CD4-positive, alpha-beta T cell (primary cell): ENCODE measurements around the gene ITPRID2. TPM values are rescaled to one million over a fixed set of nuclear protein-coding genes. Genes with fewer than 3 reads are reported as not detected.

Experiments used
- ATAC-seq: fragments of 200-7000 bp; cut with Tn5 transposase; one replicate; pipeline ENCODE4 v1.10.0; 2022; ENCODE audit warnings: mild to moderate bottlenecking; ENCODE audit not compliant: poor library complexity
- CTCF ChIA-PET: fragments of 350-600 bp; sonication (Branson Sonifier 250); formaldehyde crosslinking; loops from one replicate; lab custom pipeline; 2021; ENCODE audit warnings: antibody characterized with exemption, inconsistent platforms; lab: Charles Lee
- POLR2A ChIA-PET: fragments of 350-600 bp; sonication (Branson Sonifier 250); formaldehyde crosslinking; loops from one replicate; lab custom pipeline; 2021; ENCODE audit warnings: antibody characterized with exemption, inconsistent platforms; lab: Charles Lee
- DNase-seq, 14 experiments: peaks; one replicate each; pipeline ENCODE4 v3.0.0-alpha.2; 2013 to 2020; ENCODE audit warnings: mixed read lengths in 2 of 14
- H3K27ac ChIP-seq, 2 donors: one replicate each; pipeline versions ENCODE4 v1.5.1 to v1.7.0; 2013; ENCODE audit warnings: low read length in 2 of 2, low read depth in 1 of 2, mild to moderate bottlenecking in 1 of 2
- H3K27me3 ChIP-seq, 2 experiments: 1 replicate in 1 of 2; 2 replicates in 1 of 2; pipeline versions ENCODE4 v1.6.1 to v1.7.0; 2013; ENCODE audit warnings: low read length in 2 of 2, control low read depth in 1 of 2, mild to moderate bottlenecking in 1 of 2, moderate library complexity in 1 of 2; ENCODE audit not compliant: insufficient read depth in 2 of 2, control insufficient read depth in 1 of 2
- H3K36me3 ChIP-seq: one replicate; pipeline ENCODE4 v1.6.1; 2013; ENCODE audit warnings: low read length, control low read depth; ENCODE audit not compliant: insufficient read depth
- H3K4me1 ChIP-seq: one replicate; pipeline ENCODE4 v1.6.1; 2013; ENCODE audit warnings: low read length, control low read depth; ENCODE audit not compliant: insufficient read depth
- H3K4me3 ChIP-seq: one replicate; pipeline ENCODE4 v1.5.1; 2013; ENCODE audit warnings: mild to moderate bottlenecking, low read length, moderate library complexity
- H3K9me3 ChIP-seq, 2 experiments: 1 replicate in 1 of 2; 2 replicates in 1 of 2; pipeline versions ENCODE4 v1.6.1 to v1.7.0; 2013; ENCODE audit warnings: low read length in 2 of 2, mild to moderate bottlenecking in 2 of 2, control low read depth in 1 of 2, moderate library complexity in 1 of 2; ENCODE audit not compliant: control insufficient read depth in 1 of 2, insufficient read depth in 1 of 2
- H3K27ac Mint-ChIP-seq: one replicate; pipeline ENCODE4 v1.8.0; 2020; ENCODE audit warnings: mixed read lengths
- H3K27me3 Mint-ChIP-seq: one replicate; pipeline ENCODE4 v1.8.0; 2021; ENCODE audit warnings: mixed read lengths
- H3K36me3 Mint-ChIP-seq: one replicate; pipeline ENCODE4 v1.8.0; 2021; ENCODE audit warnings: low read depth, mixed read lengths
- H3K4me1 Mint-ChIP-seq: one replicate; pipeline ENCODE4 v1.8.0; 2021; ENCODE audit warnings: low read depth, mixed read lengths
- H3K4me3 Mint-ChIP-seq: one replicate; pipeline ENCODE4 v1.8.0; 2020; ENCODE audit warnings: mild to moderate bottlenecking, mixed read lengths
- H3K9me3 Mint-ChIP-seq: one replicate; pipeline ENCODE4 v1.8.0; 2020; ENCODE audit warnings: mixed read lengths
- CTCF ChIP-seq: fragments of 200-600 bp; IDR thresholded peaks from one replicate; pipeline ENCODE4 v1.8.0; 2022; ENCODE audit warnings: antibody characterized with exemption, mild to moderate bottlenecking
- intact Hi-C, 2 experiments: fragments of 100-400 bp; cut with DNase I in 1 of 2; cut with micrococcal nuclease in 1 of 2; formaldehyde crosslinking; loops; one replicate each; pipeline versions ENCODE4 v1.15.1 to v1.9.0; 2023 to 2025; cut with DNase I, micrococcal nuclease
- total RNA-seq, 174 experiments: library from RNA in 2 of 174; stranded (reverse) in 2 of 174; gene quantifications; one replicate each; pipeline ENCODE4 v1.2.3 and lab custom pipeline; 2021 to 2026

The ITPRID2 gene
- total RNA-seq, 2 experiments from 2014 or later: 75.8 to 79.7 TPM

DNA sequence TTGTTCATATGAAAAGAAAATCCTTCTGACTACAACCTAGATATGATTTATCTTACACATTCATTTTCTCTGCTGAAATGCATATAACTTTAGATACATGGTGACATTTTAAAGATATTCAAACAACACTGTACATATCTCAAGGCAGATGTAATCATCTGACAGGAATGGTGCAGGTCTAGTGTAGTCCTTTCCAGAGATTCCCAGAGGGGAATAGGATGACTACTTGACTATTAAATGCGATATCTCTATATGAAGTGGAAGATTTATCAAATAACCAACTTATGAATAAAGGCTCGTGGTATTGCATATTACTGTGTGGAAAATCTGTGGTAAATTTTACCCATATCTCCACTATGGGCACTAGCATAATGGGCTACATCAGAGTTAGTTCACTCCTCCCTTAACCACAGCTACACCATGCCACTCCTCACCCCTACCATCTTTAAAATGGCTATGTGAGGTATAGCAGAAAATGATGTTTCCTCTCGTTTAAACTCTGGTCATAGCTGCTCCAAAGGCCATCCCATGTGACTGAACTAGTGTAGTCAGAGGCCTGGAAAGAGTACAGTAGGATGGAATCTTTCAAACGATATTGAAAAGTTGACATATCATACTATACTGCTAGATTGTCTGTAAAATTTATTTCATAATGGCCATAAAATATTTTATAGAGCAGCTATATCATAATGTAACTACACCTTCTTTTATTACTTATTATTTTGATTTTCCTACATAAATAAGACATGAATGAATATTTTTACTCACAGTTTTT lies 9.1 kb upstream of the ITPRID2 start:
- ChIA-PET POLR2A (no interaction called here), CTCF (interaction anchor here (0.7 kb wide), 1 partner anchor 43 kb away, joined by 3 read pairs; no protein-coding TSS in a partner anchor)
- Mint-ChIP-seq H3K36me3 (no peaks in the 10 kb centered on the region), H3K4me1 (no peaks in the 10 kb centered on the region), H3K9me3 (no peaks in the 10 kb centered on the region), H3K4me3 (no peak overlapping the region), H3K27ac (no peak overlapping the region), H3K27me3 (peaks cover 34% of the 10 kb centered on the region)
- H3K4me1 ChIP-seq: no peaks in the 10 kb centered on the region
- no peak for DNase-seq
- H3K9me3 ChIP-seq: no peaks in the 10 kb centered on the region
- H3K27me3 ChIP-seq: peaks cover 0 to 23% of the 10 kb centered on the region in 2 experiments
- no peak for ATAC-seq
- no peak overlapping the region for H3K27ac ChIP-seq
- no peaks in the 10 kb centered on the region for H3K36me3 ChIP-seq
- TF ChIP-seq CTCF: no peak
- intact Hi-C loops: no loop called here
- H3K4me3 ChIP-seq: no peak overlapping the region

DNA sequence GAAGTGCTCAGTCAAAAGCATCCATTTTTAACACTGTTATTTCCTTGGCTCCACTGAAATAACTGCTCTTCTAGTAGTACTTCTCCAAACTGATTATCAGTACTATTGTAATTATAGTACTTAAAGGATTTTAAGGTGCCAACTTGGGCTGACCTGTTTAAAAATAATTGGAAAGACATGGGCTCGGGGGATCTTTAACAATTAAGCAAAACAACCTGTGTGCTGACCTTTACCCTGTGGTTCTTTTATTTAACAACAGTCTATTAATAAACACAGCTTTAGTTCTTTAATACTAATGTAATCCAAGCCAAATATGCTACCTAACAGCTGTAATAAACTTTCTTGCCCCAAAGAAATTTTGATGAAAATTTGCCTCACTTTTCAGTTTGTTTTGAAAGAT lies 6.9 kb upstream of the ITPRID2 start:
- DNase-seq (no peak), ATAC-seq (no peak)
- Histone ChIP-seq H3K27me3 (peaks cover 4 to 28% of the 10 kb centered on the region in 2 experiments), H3K9me3 (no peaks in the 10 kb centered on the region), H3K36me3 (no peaks in the 10 kb centered on the region), H3K4me3 (no peak overlapping the region), H3K27ac (no peak overlapping the region), H3K4me1 (no peaks in the 10 kb centered on the region)
- Mint-ChIP-seq H3K36me3 (no peaks in the 10 kb centered on the region), H3K9me3 (no peaks in the 10 kb centered on the region), H3K27ac (no peak overlapping the region), H3K4me3 (no peak overlapping the region), H3K4me1 (no peaks in the 10 kb centered on the region), H3K27me3 (peaks cover 45% of the 10 kb centered on the region)
- intact Hi-C loops: no loop called here
- TF ChIP-seq CTCF: no peak
- ChIA-PET CTCF (no interaction called here), POLR2A (no interaction called here)

GRCh38 chr2:181885096-181885495 lies 6.4 kb upstream of the ITPRID2 start:
- ChIA-PET CTCF (no interaction called here), POLR2A (no interaction called here)
- no peak overlapping the region for H3K27ac ChIP-seq
- H3K9me3 ChIP-seq: no peaks in the 10 kb centered on the region
- DNase-seq: no peak
- Mint-ChIP-seq H3K4me1 (no peaks in the 10 kb centered on the region), H3K9me3 (no peaks in the 10 kb centered on the region), H3K36me3 (no peaks in the 10 kb centered on the region), H3K27ac (no peak overlapping the region), H3K27me3 (peaks cover 49% of the 10 kb centered on the region), H3K4me3 (no peak overlapping the region)
- H3K36me3 ChIP-seq: no peaks in the 10 kb centered on the region
- intact Hi-C loops: loop anchor here in 1 of 2 experiments (5.0 kb wide), 1 partner anchor 908 kb away; no protein-coding TSS in a partner anchor
- no peaks in the 10 kb centered on the region for H3K4me1 ChIP-seq
- H3K27me3 ChIP-seq: peaks cover 4 to 28% of the 10 kb centered on the region in 2 experiments
- H3K4me3 ChIP-seq: no peak overlapping the region
- no peak for TF ChIP-seq CTCF
- ATAC-seq: no peak
